ENCODE measurements around the gene NR1D2.

GRCh38 chr3:23942546-23942945 is 2.5 kb upstream of the NR1D2 start:
- TF ChIP-seq KMT2B (CRISPR knock-in tag; IDR thresholded peaks at IDR 0.05) (no peak), TCF7 (IDR thresholded peaks at IDR 0.05; ENCODE audit: low read depth) (no peak), POLR2A (IDR thresholded peaks at IDR 0.05; ENCODE audit: insufficient read depth in 1 of 2, low read depth in 2 of 2, low read length in 2 of 2) (no peak), CTCF (CRISPR knock-in tag; IDR thresholded peaks at IDR 0.05) (no peak), CEBPB (IDR thresholded peaks at IDR 0.05; ENCODE audit: borderline replicate concordance, low read depth, low read length) (no peak), ATF3 (CRISPR knock-in tag; IDR thresholded peaks at IDR 0.05) (no peak), ZFX (CRISPR knock-in tag; IDR thresholded peaks at IDR 0.05; ENCODE audit: low read depth) (no peak), PHB2 (IDR thresholded peaks at IDR 0.05; ENCODE audit: partially characterized antibody) (no peak), MAFG (CRISPR knock-in tag; IDR thresholded peaks at IDR 0.05) (no peak), ZBTB49 (CRISPR knock-in tag; IDR thresholded peaks at IDR 0.05; ENCODE audit: borderline replicate concordance) (no peak), HDAC6 (IDR thresholded peaks at IDR 0.05; ENCODE audit: low read depth, low read length) (no peak), ZNF772 (CRISPR knock-in tag; IDR thresholded peaks at IDR 0.05) (no peak)

All from HepG2 (cell line).